HG03469 (cell line): ENCODE measurements around the gene SPAG4.

Source experiments
- ATAC-seq: cut with Tn5 transposase; IDR thresholded peaks from one replicate; pipeline ENCODE4 v1.9.1; 2021; ENCODE audit warnings: mild to moderate bottlenecking, moderate library complexity, moderate number of reproducible peaks; ENCODE audit not compliant: unreplicated experiment

The SPAG4 gene

GRCh38 chr20:35598899-35599775 lies 16.5 kb upstream of the SPAG4 start:
- no peak for ATAC-seq

- no peak for ATAC-seq
These were observed 15.9 kb upstream of the SPAG4 start for GRCh38 chr20:35599776-35600120.

GRCh38 chr20:35600176-35600992 lies 15.2 kb upstream of the SPAG4 start:
- ATAC-seq = no peak

GRCh38 chr20:35600993-35601973 lies 14.3 kb upstream of the SPAG4 start:
- ATAC-seq = no peak

- no peak for ATAC-seq
These were observed 13.6 kb upstream of the SPAG4 start for GRCh38 chr20:35601990-35602389.

- ATAC-seq = no peak
These were observed 12.7 kb upstream of the SPAG4 start for GRCh38 chr20:35602851-35603495.

- no peak for ATAC-seq
These were observed 11.8 kb upstream of the SPAG4 start for GRCh38 chr20:35603695-35604448.

GRCh38 chr20:35604449-35604747 lies 11.2 kb upstream of the SPAG4 start:
- ATAC-seq = no peak

- no peak for ATAC-seq
These were observed 9.5 kb upstream of the SPAG4 start for GRCh38 chr20:35606127-35606526.

- ATAC-seq = no peak
These were observed 8.5 kb upstream of the SPAG4 start for GRCh38 chr20:35607003-35607735.

GRCh38 chr20:35610833-35611427 lies 4.7 kb upstream of the SPAG4 start:
- no peak for ATAC-seq

GRCh38 chr20:35611482-35611881 lies 4.1 kb upstream of the SPAG4 start:
- no peak for ATAC-seq

- no peak for ATAC-seq
These were observed 1.1 kb downstream of the SPAG4 start for GRCh38 chr20:35616465-35617396.

- ATAC-seq = no peak
These were observed 2.0 kb downstream of the SPAG4 start for GRCh38 chr20:35617397-35618262.

- ATAC-seq = no peak
These were observed 2.9 kb downstream of the SPAG4 start for GRCh38 chr20:35618263-35619131.
